Measurements from ENCODE around the gene PRR23E.

Gene PRR23E

GRCh38 chr3:127171320-127171719 lies 21.6 kb upstream of the PRR23E start:
- Histone ChIP-seq H3K27ac (ENCODE audit: low read depth, low read length) (no peak overlapping the region), H3K4me2 (ENCODE audit: low read length) (no peak overlapping the region), H3K18ac (ENCODE audit: low read length) (no peak overlapping the region), H3K79me2 (ENCODE audit: control insufficient read depth, insufficient read depth, low read length) (no peaks in the 10 kb centered on the region), H2BK120ac (ENCODE audit: low read depth, low read length) (no peak overlapping the region), H3K9ac (ENCODE audit: low read length) (no peak overlapping the region), H2BK15ac (replicated peaks; ENCODE audit: low read depth) (no peak overlapping the region), H4K5ac (ENCODE audit: low read length) (no peak overlapping the region), H3K4me1 (ENCODE audit: control insufficient read depth, low read depth, low read length) (peaks cover 3% of the 10 kb centered on the region), H3K23ac (ENCODE audit: low read length) (no peak overlapping the region), H2AK5ac (ENCODE audit: low read length) (no peak overlapping the region), H4K8ac (ENCODE audit: low read depth, low read length) (no peak overlapping the region), H3K36me3 (ENCODE audit: control insufficient read depth, insufficient read depth, low read length) (no peaks in the 10 kb centered on the region), H3K79me1 (ENCODE audit: low read length) (no peaks in the 10 kb centered on the region), H3K4ac (ENCODE audit: low read depth, low read length) (no peak overlapping the region), H3K56ac (ENCODE audit: low read length) (no peak overlapping the region), H2BK5ac (ENCODE audit: low read length) (no peak overlapping the region), H3K27me3 (ENCODE audit: insufficient read depth, low read length, poor library complexity) (no peaks in the 10 kb centered on the region), H3K4me3 (ENCODE audit: low read length) (no peak overlapping the region)
- WGBS (ENCODE audit: extremely low coverage, insufficient coverage, low lambda C conversion rate): no CpG with 5 or more reads among the region's 6 CpGs
- DNase-seq: no peak

DNA sequence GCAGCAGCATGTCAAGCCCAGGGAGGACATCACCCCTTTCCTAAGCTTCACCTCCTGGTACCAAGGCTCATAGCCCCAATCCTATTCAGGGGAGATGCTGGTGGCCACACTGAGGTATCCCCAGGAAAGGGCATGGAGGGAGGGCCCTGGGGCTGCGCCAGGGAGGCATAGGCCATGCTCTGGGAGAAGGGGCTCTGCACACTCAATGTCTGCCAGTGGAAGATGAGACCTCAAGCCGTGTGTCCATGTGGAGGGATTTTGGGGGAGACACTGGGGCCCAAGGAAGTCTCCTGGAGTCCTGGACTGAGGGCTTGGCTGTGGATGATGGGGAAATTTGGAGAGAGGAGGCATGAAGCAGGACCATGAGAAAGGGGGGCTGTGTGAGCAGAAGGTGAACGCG lies 21.2 kb upstream of the PRR23E start:
- DNase-seq: no peak
- H3K27ac ChIP-seq (ENCODE audit: low read depth, low read length): no peak overlapping the region
- no peak overlapping the region for H4K5ac ChIP-seq (ENCODE audit: low read length)
- H4K8ac ChIP-seq (ENCODE audit: low read depth, low read length): no peak overlapping the region
- no peaks in the 10 kb centered on the region for H3K79me1 ChIP-seq (ENCODE audit: low read length)
- H3K18ac ChIP-seq (ENCODE audit: low read length): no peak overlapping the region
- H3K36me3 ChIP-seq (ENCODE audit: control insufficient read depth, insufficient read depth, low read length): no peaks in the 10 kb centered on the region
- H2BK5ac ChIP-seq (ENCODE audit: low read length): no peak overlapping the region
- H2BK15ac ChIP-seq (replicated peaks; ENCODE audit: low read depth): no peak overlapping the region
- H3K4ac ChIP-seq (ENCODE audit: low read depth, low read length): no peak overlapping the region
- no peak overlapping the region for H3K9ac ChIP-seq (ENCODE audit: low read length)
- H3K4me2 ChIP-seq (ENCODE audit: low read length): no peak overlapping the region
- H3K4me1 ChIP-seq (ENCODE audit: control insufficient read depth, low read depth, low read length): peaks cover 3% of the 10 kb centered on the region
- H3K79me2 ChIP-seq (ENCODE audit: control insufficient read depth, insufficient read depth, low read length): no peaks in the 10 kb centered on the region
- H3K23ac ChIP-seq (ENCODE audit: low read length): no peak overlapping the region
- WGBS (ENCODE audit: extremely low coverage, insufficient coverage, low lambda C conversion rate): no CpG with 5 or more reads among the region's 4 CpGs
- no peak overlapping the region for H3K4me3 ChIP-seq (ENCODE audit: low read length)
- no peak overlapping the region for H2AK5ac ChIP-seq (ENCODE audit: low read length)
- H2BK120ac ChIP-seq (ENCODE audit: low read depth, low read length): no peak overlapping the region
- no peak overlapping the region for H3K56ac ChIP-seq (ENCODE audit: low read length)
- no peaks in the 10 kb centered on the region for H3K27me3 ChIP-seq (ENCODE audit: insufficient read depth, low read length, poor library complexity)

DNA sequence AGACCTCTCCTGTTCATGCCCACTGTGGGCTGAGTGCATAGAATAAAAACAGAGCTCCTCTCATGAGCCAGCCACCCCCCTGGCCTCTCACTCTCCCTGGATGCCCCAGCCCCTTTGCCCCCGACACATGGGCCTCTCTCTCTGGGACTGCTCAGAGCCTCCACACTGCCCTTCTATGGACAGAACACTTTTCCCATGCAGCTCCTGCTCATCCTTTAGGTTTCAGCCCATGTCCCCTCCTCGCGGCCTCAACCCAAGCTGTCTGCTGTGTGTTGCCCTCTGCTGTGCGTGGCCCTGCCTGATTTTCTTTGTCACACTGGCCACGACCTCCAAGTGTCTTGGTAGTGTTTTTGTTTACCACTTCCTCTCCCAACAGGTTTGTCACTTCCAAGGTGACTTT lies 20.7 kb upstream of the PRR23E start:
- Histone ChIP-seq H3K79me2 (ENCODE audit: control insufficient read depth, insufficient read depth, low read length) (no peaks in the 10 kb centered on the region), H3K23ac (ENCODE audit: low read length) (no peak overlapping the region), H4K8ac (ENCODE audit: low read depth, low read length) (no peak overlapping the region), H2BK5ac (ENCODE audit: low read length) (no peak overlapping the region), H3K4me2 (ENCODE audit: low read length) (no peak overlapping the region), H3K56ac (ENCODE audit: low read length) (no peak overlapping the region), H3K18ac (ENCODE audit: low read length) (no peak overlapping the region), H3K27ac (ENCODE audit: low read depth, low read length) (no peak overlapping the region), H3K4me1 (ENCODE audit: control insufficient read depth, low read depth, low read length) (peaks cover 3% of the 10 kb centered on the region), H3K27me3 (ENCODE audit: insufficient read depth, low read length, poor library complexity) (no peaks in the 10 kb centered on the region), H2BK15ac (replicated peaks; ENCODE audit: low read depth) (no peak overlapping the region), H3K36me3 (ENCODE audit: control insufficient read depth, insufficient read depth, low read length) (no peaks in the 10 kb centered on the region), H2AK5ac (ENCODE audit: low read length) (no peak overlapping the region), H3K9ac (ENCODE audit: low read length) (no peak overlapping the region), H3K79me1 (ENCODE audit: low read length) (no peaks in the 10 kb centered on the region), H2BK120ac (ENCODE audit: low read depth, low read length) (no peak overlapping the region), H3K4ac (ENCODE audit: low read depth, low read length) (no peak overlapping the region), H4K5ac (ENCODE audit: low read length) (no peak overlapping the region), H3K4me3 (ENCODE audit: low read length) (no peak overlapping the region)
- no CpG with 5 or more reads among the region's 5 CpGs for WGBS (ENCODE audit: extremely low coverage, insufficient coverage, low lambda C conversion rate)
- DNase-seq: no peak

DNA sequence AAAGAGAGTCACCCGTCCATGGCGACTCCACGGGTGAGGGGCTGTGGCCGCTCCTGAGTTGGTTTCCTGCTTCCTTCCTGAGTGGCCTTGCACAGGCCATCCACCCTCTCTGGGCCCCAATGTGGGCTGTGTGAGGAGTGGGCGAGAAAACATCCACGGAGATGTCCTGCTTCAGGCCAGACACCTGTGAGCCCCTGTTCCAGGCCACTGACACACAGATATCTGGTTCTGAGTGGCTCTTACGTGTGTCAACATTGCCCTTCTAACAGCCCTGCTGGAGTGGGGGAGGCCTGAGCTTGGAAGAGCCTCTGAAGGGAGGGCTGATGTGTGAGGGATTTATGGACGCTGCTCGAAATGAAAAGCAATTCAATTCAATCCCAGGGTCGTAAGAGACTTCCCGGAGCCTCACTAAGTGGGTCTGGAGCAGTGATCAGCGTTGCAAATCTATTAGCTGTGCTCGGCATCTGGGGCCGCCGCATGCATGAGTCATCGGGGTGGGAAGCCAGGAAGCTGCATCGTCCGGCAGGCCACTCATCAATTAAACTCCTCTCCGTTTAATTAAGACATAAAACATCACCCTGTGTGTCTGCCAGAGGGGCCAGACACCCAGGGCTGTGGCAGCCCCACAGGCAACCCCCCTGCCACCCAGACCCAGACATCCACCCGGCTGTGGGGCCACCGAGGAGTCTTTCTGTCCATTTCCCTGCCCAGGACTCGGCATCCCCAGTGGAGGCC lies 20.0 kb upstream of the PRR23E start:
- Histone ChIP-seq H4K5ac (ENCODE audit: low read length) (no peak overlapping the region), H3K4me1 (ENCODE audit: control insufficient read depth, low read depth, low read length) (peaks cover 3% of the 10 kb centered on the region), H3K36me3 (ENCODE audit: control insufficient read depth, insufficient read depth, low read length) (no peaks in the 10 kb centered on the region), H2BK15ac (replicated peaks; ENCODE audit: low read depth) (no peak overlapping the region), H3K4me3 (ENCODE audit: low read length) (no peak overlapping the region), H3K56ac (ENCODE audit: low read length) (peak overlapping the region; percentile 28), H3K4ac (ENCODE audit: low read depth, low read length) (no peak overlapping the region), H3K79me1 (ENCODE audit: low read length) (no peaks in the 10 kb centered on the region), H3K23ac (ENCODE audit: low read length) (no peak overlapping the region), H4K8ac (ENCODE audit: low read depth, low read length) (no peak overlapping the region), H3K27me3 (ENCODE audit: insufficient read depth, low read length, poor library complexity) (no peaks in the 10 kb centered on the region), H2BK5ac (ENCODE audit: low read length) (no peak overlapping the region), H3K27ac (ENCODE audit: low read depth, low read length) (no peak overlapping the region), H3K79me2 (ENCODE audit: control insufficient read depth, insufficient read depth, low read length) (no peaks in the 10 kb centered on the region), H3K4me2 (ENCODE audit: low read length) (no peak overlapping the region), H3K18ac (ENCODE audit: low read length) (no peak overlapping the region), H2BK120ac (ENCODE audit: low read depth, low read length) (no peak overlapping the region), H3K9ac (ENCODE audit: low read length) (peak overlapping the region; percentile 8), H2AK5ac (ENCODE audit: low read length) (no peak overlapping the region)
- DNase-seq: peak; percentile 71
- WGBS (ENCODE audit: extremely low coverage, insufficient coverage, low lambda C conversion rate): no CpG with 5 or more reads among the region's 22 CpGs

DNA sequence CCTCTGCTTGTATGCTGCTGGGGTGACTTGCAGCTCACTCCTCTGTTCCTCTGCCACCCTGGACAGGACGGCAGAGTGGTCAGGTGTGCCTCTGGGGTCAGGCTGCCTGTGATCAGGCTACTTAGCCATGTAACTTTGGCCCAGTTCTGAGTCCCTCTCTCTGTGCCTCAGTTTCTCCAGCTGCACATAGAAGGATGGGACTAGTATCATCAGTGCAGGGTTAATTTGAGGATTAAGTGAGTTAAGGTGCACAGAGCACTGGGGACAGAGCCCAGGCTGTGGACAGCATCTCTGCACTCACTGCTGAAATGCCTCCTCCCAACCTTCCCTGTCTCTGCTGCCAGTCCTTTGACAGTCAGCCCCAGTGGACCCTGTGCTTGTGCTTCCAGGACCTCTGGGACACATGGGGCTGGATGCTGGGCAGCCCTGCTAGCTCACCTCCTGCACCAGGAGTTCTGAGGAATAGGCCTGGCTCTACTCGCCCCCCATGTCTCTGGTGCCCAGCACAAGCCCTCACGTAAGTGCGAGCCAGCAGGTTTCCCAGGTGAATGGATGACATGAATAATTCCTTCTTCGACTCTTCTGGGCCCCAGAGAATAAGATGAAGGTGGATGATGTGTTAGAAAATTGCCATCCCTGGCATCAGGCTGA lies 19.3 kb upstream of the PRR23E start:
- no peak overlapping the region for H2BK15ac ChIP-seq (replicated peaks; ENCODE audit: low read depth)
- no peak overlapping the region for H2BK120ac ChIP-seq (ENCODE audit: low read depth, low read length)
- DNase-seq: no peak
- H3K9ac ChIP-seq (ENCODE audit: low read length): no peak overlapping the region
- no peak overlapping the region for H2AK5ac ChIP-seq (ENCODE audit: low read length)
- no peak overlapping the region for H4K5ac ChIP-seq (ENCODE audit: low read length)
- H3K27ac ChIP-seq (ENCODE audit: low read depth, low read length): no peak overlapping the region
- peaks cover 3% of the 10 kb centered on the region for H3K4me1 ChIP-seq (ENCODE audit: control insufficient read depth, low read depth, low read length)
- no peak overlapping the region for H3K4me2 ChIP-seq (ENCODE audit: low read length)
- no peak overlapping the region for H3K4me3 ChIP-seq (ENCODE audit: low read length)
- H2BK5ac ChIP-seq (ENCODE audit: low read length): no peak overlapping the region
- no peak overlapping the region for H3K23ac ChIP-seq (ENCODE audit: low read length)
- H3K18ac ChIP-seq (ENCODE audit: low read length): no peak overlapping the region
- H3K36me3 ChIP-seq (ENCODE audit: control insufficient read depth, insufficient read depth, low read length): no peaks in the 10 kb centered on the region
- no peaks in the 10 kb centered on the region for H3K79me1 ChIP-seq (ENCODE audit: low read length)
- H3K4ac ChIP-seq (ENCODE audit: low read depth, low read length): no peak overlapping the region
- H4K8ac ChIP-seq (ENCODE audit: low read depth, low read length): no peak overlapping the region
- H3K27me3 ChIP-seq (ENCODE audit: insufficient read depth, low read length, poor library complexity): no peaks in the 10 kb centered on the region
- no peak overlapping the region for H3K56ac ChIP-seq (ENCODE audit: low read length)
- H3K79me2 ChIP-seq (ENCODE audit: control insufficient read depth, insufficient read depth, low read length): no peaks in the 10 kb centered on the region
- WGBS (ENCODE audit: extremely low coverage, insufficient coverage, low lambda C conversion rate): no CpG with 5 or more reads among the region's 5 CpGs

Data from mesendoderm (in vitro differentiated cells).